K562 (cell line): ENCODE measurements around the gene SSBP2. TPM values are rescaled to one million over a fixed set of nuclear protein-coding genes. Genes with fewer than 3 reads are reported as not detected.

ENCODE experiments used
- KAT8 ChIP-seq: fragments of 450-650 bp; IDR thresholded peaks from 2 replicates; pipeline ENCODE4 v1.6.1; 2016; ENCODE audit warnings: low read depth, mild to moderate bottlenecking
- KDM4B ChIP-seq, 2 experiments: fragments of 450-650 bp in 1 of 2; sonication (generic) in 1 of 2; IDR thresholded peaks; 2 replicates each; pipeline ENCODE4 v1.6.1; 2016 to 2017; ENCODE audit warnings: borderline replicate concordance in 2 of 2, antibody characterized with exemption in 1 of 2, low read depth in 1 of 2, mild to moderate bottlenecking in 1 of 2
- RBM34 ChIP-seq: fragments of 200-400 bp; formaldehyde crosslinking; IDR thresholded peaks from 2 replicates; pipeline ENCODE4 v1.6.1; 2018; ENCODE audit warnings: low read length, borderline replicate concordance; ENCODE audit not compliant: insufficient read depth
- ZBED1 ChIP-seq: IDR thresholded peaks from 2 replicates; pipeline ENCODE4 v1.6.1; 2014
- ZFP36 ChIP-seq: fragments of 150-350 bp; IDR thresholded peaks from 2 replicates; pipeline ENCODE4 v1.6.1; 2018; ENCODE audit warnings: low read length, low read depth; ENCODE audit not compliant: partially characterized antibody
- polyA plus RNA-seq, 8 experiments: library from polyadenylated mRNA; depleted of rRNA in 4 of 8; stranded (reverse) in 5 of 8; unstranded in 3 of 8; fragments of >200 nt; fragmentation: Nextera tagmentation in 2 of 8; fragmentation: Illumina TruSeq in 1 of 8; extraction: Ambion mirVana in 2 of 8; extraction: Trizol in 1 of 8; gene quantifications; 2 replicates each; pipeline versions ENCODE4 v1.2.1 to v1.2.3, GENCODE V29; 2011 to 2014; ENCODE audit warnings: inconsistent platforms in 1 of 8, missing spikeins in 1 of 8
- total RNA-seq, 7 experiments: library from RNA; depleted of rRNA in 6 of 7; stranded (reverse); fragments of >200 nt in 6 of 7; fragmentation: Illumina TruSeq in 2 of 7; extraction: Trizol in 2 of 7; gene quantifications; 2 replicates each; pipeline versions ENCODE4 v1.2.1 to v1.2.3, GENCODE V29; 2011 to 2021; ENCODE audit warnings: low replicate concordance in 1 of 7
- TF ChIP-seq, protein P1 (sequence below): fragments of 450-650 bp; IDR thresholded peaks from 2 replicates; pipeline ENCODE4 v1.6.1; 2017; ENCODE audit warnings: antibody characterized with exemption, mild to moderate bottlenecking
- TF ChIP-seq, protein P2 (sequence below): fragments of 450-650 bp; IDR thresholded peaks from 2 replicates; pipeline ENCODE4 v1.6.1; 2018; ENCODE audit not compliant: partially characterized antibody
- TF ChIP-seq, protein P3 (sequence below): fragments of 200-800 bp; sonication (Bioruptor generic); IDR thresholded peaks from 2 replicates; pipeline ENCODE4 v1.6.1; 2017; ENCODE audit warnings: missing genetic modification characterization, missing compliant biosample characterization

The SSBP2 gene
- total and polyA plus RNA-seq, 9 of the 15 experiments (the other 6 are each of a cell fraction or from before 2014, with no cell fraction given): 22.3 to 133 (median 42.1) TPM

DNA sequence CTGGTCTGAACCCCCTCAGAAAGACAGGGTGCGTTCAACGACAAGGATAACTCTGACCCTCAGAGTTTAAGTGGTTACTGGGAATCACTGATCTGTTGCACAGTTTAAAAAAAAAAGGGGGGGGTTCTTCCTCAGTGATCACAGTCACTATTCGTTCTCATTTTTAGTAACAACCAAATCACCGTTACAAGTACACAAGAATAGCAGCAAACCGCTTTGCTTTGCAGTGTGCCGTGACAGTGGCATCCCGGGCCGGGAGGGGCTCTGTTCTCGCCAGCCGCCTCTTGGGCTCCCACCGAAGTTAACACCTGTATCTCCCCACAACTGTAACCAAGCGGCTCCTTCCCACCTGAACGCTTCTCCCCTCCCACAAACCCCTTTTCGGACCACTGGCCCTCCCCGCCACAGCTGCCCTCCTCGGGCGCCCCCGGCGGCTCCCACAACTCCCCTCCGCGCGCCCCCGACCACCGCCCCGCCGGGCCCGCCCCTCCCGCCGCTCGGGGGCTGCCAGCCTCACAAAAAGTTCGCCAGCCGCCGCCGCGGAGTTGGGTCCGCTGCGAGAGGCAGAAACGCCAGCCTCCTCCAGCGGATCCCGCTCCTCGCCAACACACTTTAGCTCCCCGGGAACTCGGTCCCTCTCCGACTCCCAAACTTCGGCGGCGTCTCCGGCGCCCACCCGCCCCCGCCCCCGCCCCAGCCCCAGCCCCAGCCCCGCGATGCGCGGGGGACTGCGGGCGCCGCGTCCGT is 1.2 kb downstream of the SSBP2 start (continued):
- TF ChIP-seq, protein P1, sequence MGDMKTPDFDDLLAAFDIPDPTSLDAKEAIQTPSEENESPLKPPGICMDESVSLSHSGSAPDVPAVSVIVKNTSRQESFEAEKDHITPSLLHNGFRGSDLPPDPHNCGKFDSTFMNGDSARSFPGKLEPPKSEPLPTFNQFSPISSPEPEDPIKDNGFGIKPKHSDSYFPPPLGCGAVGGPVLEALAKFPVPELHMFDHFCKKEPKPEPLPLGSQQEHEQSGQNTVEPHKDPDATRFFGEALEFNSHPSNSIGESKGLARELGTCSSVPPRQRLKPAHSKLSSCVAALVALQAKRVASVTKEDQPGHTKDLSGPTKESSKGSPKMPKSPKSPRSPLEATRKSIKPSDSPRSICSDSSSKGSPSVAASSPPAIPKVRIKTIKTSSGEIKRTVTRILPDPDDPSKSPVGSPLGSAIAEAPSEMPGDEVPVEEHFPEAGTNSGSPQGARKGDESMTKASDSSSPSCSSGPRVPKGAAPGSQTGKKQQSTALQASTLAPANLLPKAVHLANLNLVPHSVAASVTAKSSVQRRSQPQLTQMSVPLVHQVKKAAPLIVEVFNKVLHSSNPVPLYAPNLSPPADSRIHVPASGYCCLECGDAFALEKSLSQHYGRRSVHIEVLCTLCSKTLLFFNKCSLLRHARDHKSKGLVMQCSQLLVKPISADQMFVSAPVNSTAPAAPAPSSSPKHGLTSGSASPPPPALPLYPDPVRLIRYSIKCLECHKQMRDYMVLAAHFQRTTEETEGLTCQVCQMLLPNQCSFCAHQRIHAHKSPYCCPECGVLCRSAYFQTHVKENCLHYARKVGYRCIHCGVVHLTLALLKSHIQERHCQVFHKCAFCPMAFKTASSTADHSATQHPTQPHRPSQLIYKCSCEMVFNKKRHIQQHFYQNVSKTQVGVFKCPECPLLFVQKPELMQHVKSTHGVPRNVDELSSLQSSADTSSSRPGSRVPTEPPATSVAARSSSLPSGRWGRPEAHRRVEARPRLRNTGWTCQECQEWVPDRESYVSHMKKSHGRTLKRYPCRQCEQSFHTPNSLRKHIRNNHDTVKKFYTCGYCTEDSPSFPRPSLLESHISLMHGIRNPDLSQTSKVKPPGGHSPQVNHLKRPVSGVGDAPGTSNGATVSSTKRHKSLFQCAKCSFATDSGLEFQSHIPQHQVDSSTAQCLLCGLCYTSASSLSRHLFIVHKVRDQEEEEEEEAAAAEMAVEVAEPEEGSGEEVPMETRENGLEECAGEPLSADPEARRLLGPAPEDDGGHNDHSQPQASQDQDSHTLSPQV: no peak
- TF ChIP-seq KAT8 (no peak), ZBED1 (no peak), ZFP36 (no peak), RBM34 (no peak), KDM4B (IDR thresholded peaks at IDR 0.05; ENCODE audit: borderline replicate concordance in 2 of 2, low read depth in 1 of 2) (no peak)
- TF ChIP-seq, protein P2, sequence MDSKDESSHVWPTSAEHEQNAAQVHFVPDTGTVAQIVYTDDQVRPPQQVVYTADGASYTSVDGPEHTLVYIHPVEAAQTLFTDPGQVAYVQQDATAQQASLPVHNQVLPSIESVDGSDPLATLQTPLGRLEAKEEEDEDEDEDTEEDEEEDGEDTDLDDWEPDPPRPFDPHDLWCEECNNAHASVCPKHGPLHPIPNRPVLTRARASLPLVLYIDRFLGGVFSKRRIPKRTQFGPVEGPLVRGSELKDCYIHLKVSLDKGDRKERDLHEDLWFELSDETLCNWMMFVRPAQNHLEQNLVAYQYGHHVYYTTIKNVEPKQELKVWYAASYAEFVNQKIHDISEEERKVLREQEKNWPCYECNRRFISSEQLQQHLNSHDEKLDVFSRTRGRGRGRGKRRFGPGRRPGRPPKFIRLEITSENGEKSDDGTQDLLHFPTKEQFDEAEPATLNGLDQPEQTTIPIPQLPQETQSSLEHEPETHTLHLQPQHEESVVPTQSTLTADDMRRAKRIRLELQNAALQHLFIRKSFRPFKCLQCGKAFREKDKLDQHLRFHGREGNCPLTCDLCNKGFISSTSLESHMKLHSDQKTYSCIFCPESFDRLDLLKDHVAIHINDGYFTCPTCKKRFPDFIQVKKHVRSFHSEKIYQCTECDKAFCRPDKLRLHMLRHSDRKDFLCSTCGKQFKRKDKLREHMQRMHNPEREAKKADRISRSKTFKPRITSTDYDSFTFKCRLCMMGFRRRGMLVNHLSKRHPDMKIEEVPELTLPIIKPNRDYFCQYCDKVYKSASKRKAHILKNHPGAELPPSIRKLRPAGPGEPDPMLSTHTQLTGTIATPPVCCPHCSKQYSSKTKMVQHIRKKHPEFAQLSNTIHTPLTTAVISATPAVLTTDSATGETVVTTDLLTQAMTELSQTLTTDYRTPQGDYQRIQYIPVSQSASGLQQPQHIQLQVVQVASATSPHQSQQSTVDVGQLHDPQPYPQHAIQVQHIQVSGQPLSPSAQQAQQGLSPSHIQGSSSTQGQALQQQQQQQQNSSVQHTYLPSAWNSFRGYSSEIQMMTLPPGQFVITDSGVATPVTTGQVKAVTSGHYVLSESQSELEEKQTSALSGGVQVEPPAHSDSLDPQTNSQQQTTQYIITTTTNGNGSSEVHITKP: peak; percentile 49
- TF ChIP-seq, protein P3, sequence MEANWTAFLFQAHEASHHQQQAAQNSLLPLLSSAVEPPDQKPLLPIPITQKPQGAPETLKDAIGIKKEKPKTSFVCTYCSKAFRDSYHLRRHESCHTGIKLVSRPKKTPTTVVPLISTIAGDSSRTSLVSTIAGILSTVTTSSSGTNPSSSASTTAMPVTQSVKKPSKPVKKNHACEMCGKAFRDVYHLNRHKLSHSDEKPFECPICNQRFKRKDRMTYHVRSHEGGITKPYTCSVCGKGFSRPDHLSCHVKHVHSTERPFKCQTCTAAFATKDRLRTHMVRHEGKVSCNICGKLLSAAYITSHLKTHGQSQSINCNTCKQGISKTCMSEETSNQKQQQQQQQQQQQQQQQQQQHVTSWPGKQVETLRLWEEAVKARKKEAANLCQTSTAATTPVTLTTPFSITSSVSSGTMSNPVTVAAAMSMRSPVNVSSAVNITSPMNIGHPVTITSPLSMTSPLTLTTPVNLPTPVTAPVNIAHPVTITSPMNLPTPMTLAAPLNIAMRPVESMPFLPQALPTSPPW (CRISPR knock-in tag): peak; percentile 53; the same call in 1 of the 2 replicates
